Measurements from ENCODE around the gene SOWAHD.

Gene SOWAHD, protein sequence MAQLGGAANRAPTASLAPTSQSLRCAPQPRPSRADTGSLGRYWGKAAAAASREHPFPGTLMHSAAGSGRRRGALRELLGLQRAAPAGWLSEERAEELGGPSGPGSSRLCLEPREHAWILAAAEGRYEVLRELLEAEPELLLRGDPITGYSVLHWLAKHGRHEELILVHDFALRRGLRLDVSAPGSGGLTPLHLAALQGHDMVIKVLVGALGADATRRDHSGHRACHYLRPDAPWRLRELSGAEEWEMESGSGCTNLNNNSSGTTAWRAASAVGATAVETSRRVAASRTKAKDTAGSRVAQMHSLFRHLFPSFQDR

DNA sequence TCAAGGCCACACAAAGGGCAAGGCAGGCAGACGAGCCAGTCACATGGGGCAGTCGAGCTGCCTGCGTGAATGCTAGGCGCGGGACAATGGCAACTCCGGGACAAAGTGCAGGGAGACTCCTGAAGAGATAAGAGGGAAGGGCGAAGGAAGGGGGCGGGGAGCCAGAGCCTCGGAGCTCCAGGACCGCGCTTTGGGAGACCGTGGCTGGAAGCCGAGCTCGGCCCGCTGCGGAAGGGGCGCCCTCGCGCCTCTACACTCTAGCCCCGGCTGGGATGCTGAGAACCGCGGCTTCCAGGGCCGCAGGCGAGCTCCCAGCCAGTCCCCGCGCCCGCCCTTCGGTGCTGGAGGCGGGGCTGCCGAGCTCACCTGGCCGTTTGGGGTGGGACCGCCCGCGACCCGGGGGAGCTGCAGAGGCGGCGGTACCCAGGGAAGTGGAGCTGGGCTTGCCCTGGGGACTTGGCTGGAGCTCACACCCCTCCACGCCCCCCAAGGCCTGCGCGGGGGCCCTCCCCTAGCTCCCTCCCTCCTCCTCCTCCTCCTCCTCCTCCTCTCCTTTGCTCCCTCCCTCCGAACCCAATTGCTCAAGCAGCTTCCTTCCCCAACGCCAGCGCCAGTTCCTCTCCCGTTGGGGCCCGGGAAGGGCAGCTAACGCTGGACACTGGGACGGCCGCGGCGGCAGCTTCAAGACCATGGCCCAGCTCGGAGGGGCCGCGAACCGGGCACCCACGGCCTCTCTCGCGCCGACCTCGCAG is at the start of gene SOWAHD:
Gene SOWAHD (plus strand): TSS at position 610 of the 752 bp plus-strand sequence. CDS start 80 bp downstream, at position 690.
- Histone ChIP-seq H3K4me3 (ENCODE audit: low read depth in 1 of 2, low read length in 2 of 2) (peak within 1 kb of the TSS; percentile 30 to 61), H3K9me3 (ENCODE audit: control insufficient read depth in 1 of 2, low read length in 2 of 2) (no peaks in the 10 kb centered on the region), H3K27ac (ENCODE audit: low read length) (peak within 1 kb of the TSS; percentile 60), H3K4me1 (ENCODE audit: control insufficient read depth in 1 of 2, insufficient read depth in 2 of 2, low read length in 2 of 2) (peaks cover 6% of the 10 kb centered on the region in 2 donors), H3K27me3 (ENCODE audit: low read depth, low read length) (no peaks in the 10 kb centered on the region), H3K36me3 (ENCODE audit: control insufficient read depth in 1 of 2, insufficient read depth in 2 of 2, low read length in 2 of 2) (no peaks in the 10 kb centered on the region)

- no peak overlapping the region for H3K27ac ChIP-seq (ENCODE audit: low read length)
- H3K9me3 ChIP-seq (ENCODE audit: control insufficient read depth in 1 of 2, low read length in 2 of 2): no peaks in the 10 kb centered on the region
- no peaks in the 10 kb centered on the region for H3K27me3 ChIP-seq (ENCODE audit: low read depth, low read length)
- no peak overlapping the region for H3K4me3 ChIP-seq (ENCODE audit: low read depth in 1 of 2, low read length in 2 of 2)
- H3K36me3 ChIP-seq (ENCODE audit: control insufficient read depth in 1 of 2, insufficient read depth in 2 of 2, low read length in 2 of 2): no peaks in the 10 kb centered on the region
- no peaks in the 10 kb centered on the region for H3K4me1 ChIP-seq (ENCODE audit: control insufficient read depth in 1 of 2, insufficient read depth in 2 of 2, low read length in 2 of 2)
These were observed 49.5 kb upstream of the SOWAHD start for GRCh38 chrX:119708936-119709335.

GRCh38 chrX:119709630-119710029 is 48.8 kb upstream of the SOWAHD start:
- H3K27ac ChIP-seq (ENCODE audit: low read length): no peak overlapping the region
- H3K36me3 ChIP-seq (ENCODE audit: control insufficient read depth in 1 of 2, insufficient read depth in 2 of 2, low read length in 2 of 2): no peaks in the 10 kb centered on the region
- no peak overlapping the region for H3K4me3 ChIP-seq (ENCODE audit: low read depth in 1 of 2, low read length in 2 of 2)
- H3K27me3 ChIP-seq (ENCODE audit: low read depth, low read length): no peaks in the 10 kb centered on the region
- no peaks in the 10 kb centered on the region for H3K4me1 ChIP-seq (ENCODE audit: control insufficient read depth in 1 of 2, insufficient read depth in 2 of 2, low read length in 2 of 2)
- H3K9me3 ChIP-seq (ENCODE audit: control insufficient read depth in 1 of 2, low read length in 2 of 2): no peaks in the 10 kb centered on the region

GRCh38 chrX:119721487-119721886 is 36.9 kb upstream of the SOWAHD start:
- Histone ChIP-seq H3K4me1 (ENCODE audit: control insufficient read depth in 1 of 2, insufficient read depth in 2 of 2, low read length in 2 of 2) (no peaks in the 10 kb centered on the region), H3K36me3 (ENCODE audit: control insufficient read depth in 1 of 2, insufficient read depth in 2 of 2, low read length in 2 of 2) (no peaks in the 10 kb centered on the region), H3K9me3 (ENCODE audit: control insufficient read depth in 1 of 2, low read length in 2 of 2) (no peaks in the 10 kb centered on the region), H3K27me3 (ENCODE audit: low read depth, low read length) (no peaks in the 10 kb centered on the region), H3K4me3 (ENCODE audit: low read depth in 1 of 2, low read length in 2 of 2) (no peak overlapping the region), H3K27ac (ENCODE audit: low read length) (no peak overlapping the region)

- H3K9me3 ChIP-seq (ENCODE audit: control insufficient read depth in 1 of 2, low read length in 2 of 2): no peaks in the 10 kb centered on the region
- no peaks in the 10 kb centered on the region for H3K36me3 ChIP-seq (ENCODE audit: control insufficient read depth in 1 of 2, insufficient read depth in 2 of 2, low read length in 2 of 2)
- no peak overlapping the region for H3K4me3 ChIP-seq (ENCODE audit: low read depth in 1 of 2, low read length in 2 of 2)
- H3K27ac ChIP-seq (ENCODE audit: low read length): no peak overlapping the region
- no peaks in the 10 kb centered on the region for H3K27me3 ChIP-seq (ENCODE audit: low read depth, low read length)
- no peaks in the 10 kb centered on the region for H3K4me1 ChIP-seq (ENCODE audit: control insufficient read depth in 1 of 2, insufficient read depth in 2 of 2, low read length in 2 of 2)
These were observed 36.5 kb upstream of the SOWAHD start for GRCh38 chrX:119721926-119722325.

DNA sequence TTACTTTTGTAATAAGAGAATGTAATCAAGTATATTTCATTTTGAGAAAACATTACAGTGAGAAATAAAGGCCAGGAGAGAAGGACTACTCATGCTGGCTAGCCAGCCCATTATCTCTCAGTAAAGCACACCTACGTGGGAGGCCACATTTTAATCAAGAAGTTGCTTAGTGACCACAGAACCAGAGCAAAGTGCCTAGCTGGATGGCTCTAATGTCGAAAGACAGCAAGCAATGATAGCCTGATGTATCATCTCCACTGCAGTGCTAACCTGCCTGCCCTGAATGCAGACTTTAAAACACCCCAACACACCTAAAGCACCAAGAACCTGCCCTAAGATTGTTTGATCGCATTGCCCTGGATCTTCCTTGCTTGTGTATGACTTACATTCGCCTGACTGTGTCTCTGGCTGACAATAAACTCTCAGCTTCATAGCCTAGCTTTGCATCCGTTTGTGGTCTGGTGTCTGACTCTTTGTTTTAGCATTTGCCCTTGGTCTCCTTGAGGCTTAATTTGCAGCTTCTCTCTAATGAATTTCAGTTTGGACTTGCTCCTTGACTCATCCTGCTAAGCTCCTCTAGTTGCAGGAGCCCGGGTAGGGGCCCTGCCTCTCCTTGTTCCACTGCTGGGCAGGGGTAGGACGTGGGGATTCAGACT is 31.4 kb upstream of the SOWAHD start:
- no peaks in the 10 kb centered on the region for H3K4me1 ChIP-seq (ENCODE audit: control insufficient read depth in 1 of 2, insufficient read depth in 2 of 2, low read length in 2 of 2)
- no peak overlapping the region for H3K4me3 ChIP-seq (ENCODE audit: low read depth in 1 of 2, low read length in 2 of 2)
- H3K27me3 ChIP-seq (ENCODE audit: low read depth, low read length): no peaks in the 10 kb centered on the region
- H3K27ac ChIP-seq (ENCODE audit: low read length): no peak overlapping the region
- H3K9me3 ChIP-seq (ENCODE audit: control insufficient read depth in 1 of 2, low read length in 2 of 2): no peaks in the 10 kb centered on the region
- H3K36me3 ChIP-seq (ENCODE audit: control insufficient read depth in 1 of 2, insufficient read depth in 2 of 2, low read length in 2 of 2): no peaks in the 10 kb centered on the region

DNA sequence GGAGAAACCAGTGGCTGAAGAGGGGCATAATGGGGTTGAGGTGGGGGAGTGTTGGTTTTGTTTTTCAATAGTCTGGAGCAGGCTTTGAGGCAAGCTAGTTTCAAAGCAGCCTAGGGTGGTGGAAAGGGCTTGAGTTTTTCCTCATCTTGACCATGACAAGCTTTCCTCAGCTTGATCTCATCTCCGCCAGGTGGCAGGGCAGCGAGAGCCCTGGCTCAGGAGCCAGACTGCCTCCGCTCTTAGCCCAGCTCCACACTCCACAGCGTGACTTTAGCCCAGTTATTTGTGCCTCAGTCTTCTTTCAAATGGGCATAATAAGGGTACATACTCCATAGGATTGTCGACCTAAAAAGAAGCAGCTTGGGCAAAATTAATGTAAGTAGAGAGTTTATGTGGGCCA is 29.9 kb upstream of the SOWAHD start:
- Histone ChIP-seq H3K9me3 (ENCODE audit: control insufficient read depth in 1 of 2, low read length in 2 of 2) (no peaks in the 10 kb centered on the region), H3K4me3 (ENCODE audit: low read depth in 1 of 2, low read length in 2 of 2) (no peak overlapping the region), H3K27ac (ENCODE audit: low read length) (no peak overlapping the region), H3K4me1 (ENCODE audit: control insufficient read depth in 1 of 2, insufficient read depth in 2 of 2, low read length in 2 of 2) (no peaks in the 10 kb centered on the region), H3K36me3 (ENCODE audit: control insufficient read depth in 1 of 2, insufficient read depth in 2 of 2, low read length in 2 of 2) (no peaks in the 10 kb centered on the region), H3K27me3 (ENCODE audit: low read depth, low read length) (no peaks in the 10 kb centered on the region)

GRCh38 chrX:119729408-119730201 is 28.8 kb upstream of the SOWAHD start:
- H3K4me3 ChIP-seq (ENCODE audit: low read depth in 1 of 2, low read length in 2 of 2): no peak overlapping the region
- H3K9me3 ChIP-seq (ENCODE audit: control insufficient read depth in 1 of 2, low read length in 2 of 2): no peaks in the 10 kb centered on the region
- no peaks in the 10 kb centered on the region for H3K36me3 ChIP-seq (ENCODE audit: control insufficient read depth in 1 of 2, insufficient read depth in 2 of 2, low read length in 2 of 2)
- no peak overlapping the region for H3K27ac ChIP-seq (ENCODE audit: low read length)
- H3K4me1 ChIP-seq (ENCODE audit: control insufficient read depth in 1 of 2, insufficient read depth in 2 of 2, low read length in 2 of 2): peaks cover 0 to under 1% of the 10 kb centered on the region in 2 donors
- no peaks in the 10 kb centered on the region for H3K27me3 ChIP-seq (ENCODE audit: low read depth, low read length)

DNA sequence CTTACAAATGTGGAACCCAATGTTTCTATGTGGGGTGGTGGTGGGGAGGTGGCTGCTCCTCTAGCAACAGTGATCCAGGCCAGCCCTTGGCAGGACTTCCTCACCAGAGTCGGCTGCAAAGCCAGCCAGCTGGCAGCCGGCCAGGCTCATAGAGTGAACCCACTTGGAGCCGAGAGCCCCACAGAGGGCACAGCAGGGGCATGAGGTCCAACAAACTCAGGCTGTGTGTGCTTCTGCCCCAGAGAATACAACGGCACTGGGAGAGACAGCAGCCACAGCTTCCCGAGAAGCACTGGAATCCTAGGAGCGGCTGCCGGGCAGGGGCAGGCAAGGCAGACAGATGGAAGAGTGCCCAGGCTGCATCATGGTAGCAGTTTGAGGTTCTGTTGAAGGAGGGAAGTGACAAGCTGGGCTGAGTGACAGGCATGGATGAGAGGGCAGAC is 23.5 kb upstream of the SOWAHD start:
- Histone ChIP-seq H3K27ac (ENCODE audit: low read length) (no peak overlapping the region), H3K4me3 (ENCODE audit: low read depth in 1 of 2, low read length in 2 of 2) (no peak overlapping the region), H3K4me1 (ENCODE audit: control insufficient read depth in 1 of 2, insufficient read depth in 2 of 2, low read length in 2 of 2) (peaks cover 0 to 5% of the 10 kb centered on the region in 2 donors), H3K36me3 (ENCODE audit: control insufficient read depth in 1 of 2, insufficient read depth in 2 of 2, low read length in 2 of 2) (no peaks in the 10 kb centered on the region), H3K27me3 (ENCODE audit: low read depth, low read length) (no peaks in the 10 kb centered on the region), H3K9me3 (ENCODE audit: control insufficient read depth in 1 of 2, low read length in 2 of 2) (no peaks in the 10 kb centered on the region)

GRCh38 chrX:119735467-119735866 is 22.9 kb upstream of the SOWAHD start:
- Histone ChIP-seq H3K36me3 (ENCODE audit: control insufficient read depth in 1 of 2, insufficient read depth in 2 of 2, low read length in 2 of 2) (no peaks in the 10 kb centered on the region), H3K4me3 (ENCODE audit: low read depth in 1 of 2, low read length in 2 of 2) (no peak overlapping the region)

More at GRCh38 chrX:119735467-119735866, 22.9 kb upstream of the SOWAHD start:
- no peaks in the 10 kb centered on the region for H3K9me3 ChIP-seq (ENCODE audit: control insufficient read depth in 1 of 2, low read length in 2 of 2)
- no peak overlapping the region for H3K27ac ChIP-seq (ENCODE audit: low read length)
- H3K27me3 ChIP-seq (ENCODE audit: low read depth, low read length): no peaks in the 10 kb centered on the region
- peaks cover 0 to 5% of the 10 kb centered on the region in 2 donors for H3K4me1 ChIP-seq (ENCODE audit: control insufficient read depth in 1 of 2, insufficient read depth in 2 of 2, low read length in 2 of 2)

All from muscle layer of duodenum (tissue), 2 donors.